SK-N-SH treated with all-trans-retinoic acid at 6 μM for 48 hours (cell line): Measurements from ENCODE around the gene EEIG2.

Experiments used
- ARNTL ChIP-seq: fragments of 450-650 bp; formaldehyde crosslinking; IDR thresholded peaks from 2 replicates; pipeline ENCODE4 v1.5.0; 2020; ENCODE audit warnings: low read depth, mild to moderate bottlenecking, moderate library complexity, borderline replicate concordance
- GLIS3 ChIP-seq: fragments of 250-450 bp; sonication (Bioruptor Pico); IDR thresholded peaks from 2 replicates; pipeline ENCODE4 v1.5.0; 2020; ENCODE audit warnings: mild to moderate bottlenecking, moderate library complexity
- ISL1 ChIP-seq: fragments of 250-450 bp; sonication (Bioruptor Pico); IDR thresholded peaks from 2 replicates; pipeline ENCODE4 v2.1.2; 2022; ENCODE audit warnings: mild to moderate bottlenecking, moderate library complexity
- PPARA ChIP-seq: fragments of 250-450 bp; sonication (Bioruptor Pico); IDR thresholded peaks from 2 replicates; pipeline ENCODE4 v1.5.0; 2020; ENCODE audit warnings: mild to moderate bottlenecking, borderline replicate concordance
- TOX ChIP-seq: fragments of 250-450 bp; sonication (Bioruptor Pico); IDR thresholded peaks from 2 replicates; pipeline ENCODE4 v1.8.0; 2021; ENCODE audit warnings: mild to moderate bottlenecking, moderate library complexity, borderline replicate concordance
- ZFP3 ChIP-seq: fragments of 250-450 bp; sonication (Bioruptor Pico); IDR thresholded peaks from 2 replicates; pipeline ENCODE4 v1.5.0; 2020; ENCODE audit warnings: mild to moderate bottlenecking, moderate library complexity
- ZNF70 ChIP-seq: fragments of 450-650 bp; formaldehyde crosslinking; IDR thresholded peaks from 2 replicates; pipeline ENCODE4 v1.5.0; 2020; ENCODE audit warnings: mild to moderate bottlenecking, moderate library complexity
- TF ChIP-seq, protein P1 (sequence below): fragments of 250-450 bp; sonication (Bioruptor Pico); IDR thresholded peaks from 2 replicates; pipeline ENCODE4 v1.8.0; 2020; ENCODE audit warnings: mild to moderate bottlenecking, moderate library complexity, borderline replicate concordance
- TF ChIP-seq, protein P2 (sequence below): fragments of 250-450 bp; sonication (Bioruptor Pico); IDR thresholded peaks from 2 replicates; pipeline ENCODE4 v1.5.1; 2020; ENCODE audit warnings: low read depth, mild to moderate bottlenecking, moderate library complexity

DNA sequence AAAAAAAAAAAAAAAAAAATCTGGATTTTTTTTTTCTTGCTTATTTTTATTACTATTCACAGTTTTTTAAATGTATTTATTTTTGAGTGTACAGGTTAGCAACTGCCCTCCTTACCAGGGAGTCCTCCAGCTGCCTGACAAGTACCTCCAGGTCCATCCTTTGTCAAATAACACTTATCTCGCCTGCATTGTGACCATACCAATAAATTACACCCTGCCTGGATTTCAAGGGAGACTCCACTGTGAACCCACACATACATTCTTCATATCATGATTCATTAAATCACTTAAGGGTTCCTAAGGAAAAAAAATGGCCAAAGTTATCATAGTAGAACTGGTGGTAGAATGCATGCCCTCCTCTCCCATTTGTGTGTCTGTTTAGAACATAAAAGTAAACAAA lies 38.4 kb downstream of the EEIG2 start:
- TF ChIP-seq, protein P1, sequence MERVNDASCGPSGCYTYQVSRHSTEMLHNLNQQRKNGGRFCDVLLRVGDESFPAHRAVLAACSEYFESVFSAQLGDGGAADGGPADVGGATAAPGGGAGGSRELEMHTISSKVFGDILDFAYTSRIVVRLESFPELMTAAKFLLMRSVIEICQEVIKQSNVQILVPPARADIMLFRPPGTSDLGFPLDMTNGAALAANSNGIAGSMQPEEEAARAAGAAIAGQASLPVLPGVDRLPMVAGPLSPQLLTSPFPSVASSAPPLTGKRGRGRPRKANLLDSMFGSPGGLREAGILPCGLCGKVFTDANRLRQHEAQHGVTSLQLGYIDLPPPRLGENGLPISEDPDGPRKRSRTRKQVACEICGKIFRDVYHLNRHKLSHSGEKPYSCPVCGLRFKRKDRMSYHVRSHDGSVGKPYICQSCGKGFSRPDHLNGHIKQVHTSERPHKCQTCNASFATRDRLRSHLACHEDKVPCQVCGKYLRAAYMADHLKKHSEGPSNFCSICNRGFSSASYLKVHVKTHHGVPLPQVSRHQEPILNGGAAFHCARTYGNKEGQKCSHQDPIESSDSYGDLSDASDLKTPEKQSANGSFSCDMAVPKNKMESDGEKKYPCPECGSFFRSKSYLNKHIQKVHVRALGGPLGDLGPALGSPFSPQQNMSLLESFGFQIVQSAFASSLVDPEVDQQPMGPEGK (CRISPR knock-in tag): no peak
- TF ChIP-seq ZNF70 (no peak), ISL1 (CRISPR knock-in tag) (no peak), GLIS3 (CRISPR knock-in tag) (no peak), ARNTL (CRISPR knock-in tag) (no peak), PPARA (CRISPR knock-in tag) (no peak), ZFP3 (CRISPR knock-in tag) (no peak), TOX (CRISPR knock-in tag) (no peak)
- TF ChIP-seq, protein P2, sequence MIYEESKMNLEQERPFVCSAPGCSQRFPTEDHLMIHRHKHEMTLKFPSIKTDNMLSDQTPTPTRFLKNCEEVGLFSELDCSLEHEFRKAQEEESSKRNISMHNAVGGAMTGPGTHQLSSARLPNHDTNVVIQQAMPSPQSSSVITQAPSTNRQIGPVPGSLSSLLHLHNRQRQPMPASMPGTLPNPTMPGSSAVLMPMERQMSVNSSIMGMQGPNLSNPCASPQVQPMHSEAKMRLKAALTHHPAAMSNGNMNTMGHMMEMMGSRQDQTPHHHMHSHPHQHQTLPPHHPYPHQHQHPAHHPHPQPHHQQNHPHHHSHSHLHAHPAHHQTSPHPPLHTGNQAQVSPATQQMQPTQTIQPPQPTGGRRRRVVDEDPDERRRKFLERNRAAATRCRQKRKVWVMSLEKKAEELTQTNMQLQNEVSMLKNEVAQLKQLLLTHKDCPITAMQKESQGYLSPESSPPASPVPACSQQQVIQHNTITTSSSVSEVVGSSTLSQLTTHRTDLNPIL (CRISPR knock-in tag): no peak
